Measurements from ENCODE around the gene ID4.
A peak's percentile ranks its signal among the peaks of the same experiment; 100 is the strongest.

Gene ID4

DNA sequence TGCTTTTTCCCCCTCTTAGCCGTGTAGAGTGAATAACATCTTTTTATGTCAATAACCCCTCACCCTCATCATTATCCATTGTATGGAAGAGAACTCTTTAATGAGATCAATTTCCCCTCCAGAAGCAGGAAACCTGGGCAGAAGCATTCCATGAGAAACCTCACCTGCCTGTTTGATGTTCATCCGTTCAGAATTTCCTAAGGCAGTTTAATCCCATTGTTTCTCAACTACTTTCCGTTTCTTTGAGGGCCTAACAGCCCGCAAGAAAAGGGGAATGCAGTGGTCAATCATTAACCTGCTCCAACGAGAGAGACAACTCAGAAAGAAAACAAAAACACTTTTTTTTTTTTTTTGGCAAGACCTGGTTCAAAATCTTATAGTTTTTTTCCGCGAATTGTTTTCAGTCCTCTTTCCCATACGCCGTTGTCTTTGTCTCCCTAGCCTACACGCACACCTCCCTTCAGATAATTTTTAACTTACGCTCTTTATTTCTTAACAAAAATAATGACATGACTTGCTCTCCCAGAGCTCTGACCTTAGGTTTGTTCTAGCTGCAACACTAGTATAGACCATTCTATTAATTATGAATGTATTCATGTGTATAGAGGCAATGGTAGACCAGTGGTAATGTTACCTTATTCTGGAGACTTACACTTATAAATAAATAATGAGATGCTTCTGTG is 25.6 kb upstream of the ID4 start:
- H2AK5ac ChIP-seq (ENCODE audit: low read length) = no peak overlapping the region
- H3K79me2 ChIP-seq (ENCODE audit: control insufficient read depth, insufficient read depth, low read length, poor library complexity) = no peaks in the 10 kb centered on the region
- peaks cover 4% of the 10 kb centered on the region for H3K9me3 ChIP-seq (ENCODE audit: insufficient read depth, low read depth, low read length)
- no peak overlapping the region for H4K12ac ChIP-seq (ENCODE audit: low read depth, low read length)
- H3K36me3 ChIP-seq (ENCODE audit: control insufficient read depth in 1 of 2, insufficient read depth in 2 of 2, low read length in 2 of 2) = peaks cover 0 to 2% of the 10 kb centered on the region in 2 experiments
- no peak overlapping the region for H3K9ac ChIP-seq (ENCODE audit: low read length)
- H3K18ac ChIP-seq (ENCODE audit: low read length) = no peak overlapping the region
- H3K79me1 ChIP-seq (ENCODE audit: low read length) = peaks cover 2% of the 10 kb centered on the region
- H2BK120ac ChIP-seq (ENCODE audit: insufficient read depth, low read length, poor library complexity) = no peak overlapping the region
- H3K4me3 ChIP-seq (ENCODE audit: low read depth, low read length) = no peak overlapping the region
- peaks cover 0 to 2% of the 10 kb centered on the region in 2 experiments for H3K4me1 ChIP-seq (ENCODE audit: control insufficient read depth in 1 of 2, insufficient read depth in 2 of 2, low read length in 2 of 2)
- H3K4me2 ChIP-seq (ENCODE audit: low read length) = no peak overlapping the region
- H3K27ac ChIP-seq (ENCODE audit: low read depth, low read length) = no peak overlapping the region
- no peak overlapping the region for H2BK5ac ChIP-seq (ENCODE audit: low read depth, low read length, poor library complexity)
- no CpG with 5 or more reads among the region's 11 CpGs for WGBS (ENCODE audit: extremely low coverage, insufficient coverage, insufficient read length)
- DNase-seq = no peak
- H2BK12ac ChIP-seq (ENCODE audit: low read length) = no peak overlapping the region
- no peaks in the 10 kb centered on the region for H3K27me3 ChIP-seq (ENCODE audit: insufficient read depth, low read length)
- no peak overlapping the region for H3K4ac ChIP-seq (ENCODE audit: low read depth, low read length)
- no peak overlapping the region for H2AFZ ChIP-seq (ENCODE audit: insufficient read depth, low read length, poor library complexity)
- H4K8ac ChIP-seq (ENCODE audit: low read depth, low read length) = no peak overlapping the region
- H4K91ac ChIP-seq (ENCODE audit: low read depth, low read length) = no peak overlapping the region
- H3K23ac ChIP-seq (ENCODE audit: low read length) = no peak overlapping the region
- no peak overlapping the region for H3K14ac ChIP-seq (ENCODE audit: low read length)

- no CpG with 5 or more reads among the region's 6 CpGs for WGBS (ENCODE audit: extremely low coverage, insufficient coverage, insufficient read length)
These were observed 24.6 kb upstream of the ID4 start for GRCh38 chr6:19812512-19813119.

DNA sequence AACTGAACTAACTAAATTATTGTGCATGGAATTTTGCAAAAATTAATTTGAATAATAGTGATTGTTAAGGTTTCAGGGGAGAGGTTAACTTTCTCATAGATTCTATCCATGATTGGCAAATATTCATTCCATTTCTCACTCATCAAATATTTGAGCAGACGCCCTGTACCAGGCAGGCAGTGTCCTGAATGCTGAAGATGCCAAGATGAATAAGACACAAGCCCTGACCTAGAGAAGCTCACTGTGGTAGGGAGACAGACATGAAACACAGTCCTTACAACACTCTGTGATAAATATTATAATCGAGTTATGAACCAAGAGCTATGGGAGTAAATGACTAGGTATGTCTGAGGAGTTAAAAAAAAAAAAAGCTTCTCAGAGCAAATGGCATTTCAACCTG is 18.4 kb upstream of the ID4 start:
- no peak overlapping the region for H4K12ac ChIP-seq (ENCODE audit: low read depth, low read length)
- H2AFZ ChIP-seq (ENCODE audit: insufficient read depth, low read length, poor library complexity) = no peak overlapping the region
- H3K79me2 ChIP-seq (ENCODE audit: control insufficient read depth, insufficient read depth, low read length, poor library complexity) = no peaks in the 10 kb centered on the region
- no peak overlapping the region for H2BK12ac ChIP-seq (ENCODE audit: low read length)
- H2BK120ac ChIP-seq (ENCODE audit: insufficient read depth, low read length, poor library complexity) = no peak overlapping the region
- H3K4ac ChIP-seq (ENCODE audit: low read depth, low read length) = no peak overlapping the region
- H3K4me2 ChIP-seq (ENCODE audit: low read length) = no peak overlapping the region
- no peaks in the 10 kb centered on the region for H3K36me3 ChIP-seq (ENCODE audit: control insufficient read depth in 1 of 2, insufficient read depth in 2 of 2, low read length in 2 of 2)
- H3K27ac ChIP-seq (ENCODE audit: low read depth, low read length) = no peak overlapping the region
- no peak overlapping the region for H4K91ac ChIP-seq (ENCODE audit: low read depth, low read length)
- H3K4me1 ChIP-seq (ENCODE audit: control insufficient read depth in 1 of 2, insufficient read depth in 2 of 2, low read length in 2 of 2) = no peaks in the 10 kb centered on the region
- no peaks in the 10 kb centered on the region for H3K79me1 ChIP-seq (ENCODE audit: low read length)
- H3K14ac ChIP-seq (ENCODE audit: low read length) = no peak overlapping the region
- no peaks in the 10 kb centered on the region for H3K27me3 ChIP-seq (ENCODE audit: insufficient read depth, low read length)
- DNase-seq = no peak
- H3K23ac ChIP-seq (ENCODE audit: low read length) = no peak overlapping the region
- WGBS (ENCODE audit: extremely low coverage, insufficient coverage, insufficient read length) = no CpG with 5 or more reads among the region's 2 CpGs
- H3K18ac ChIP-seq (ENCODE audit: low read length) = no peak overlapping the region
- no peaks in the 10 kb centered on the region for H3K9me3 ChIP-seq (ENCODE audit: insufficient read depth, low read depth, low read length)
- H3K4me3 ChIP-seq (ENCODE audit: low read depth, low read length) = no peak overlapping the region
- H4K8ac ChIP-seq (ENCODE audit: low read depth, low read length) = no peak overlapping the region
- no peak overlapping the region for H2BK5ac ChIP-seq (ENCODE audit: low read depth, low read length, poor library complexity)
- no peak overlapping the region for H3K9ac ChIP-seq (ENCODE audit: low read length)
- no peak overlapping the region for H2AK5ac ChIP-seq (ENCODE audit: low read length)

More at GRCh38 chr6:19812512-19813119, 24.6 kb upstream of the ID4 start:
- Histone ChIP-seq H4K91ac (ENCODE audit: low read depth, low read length) (no peak overlapping the region), H4K8ac (ENCODE audit: low read depth, low read length) (no peak overlapping the region), H3K36me3 (ENCODE audit: control insufficient read depth in 1 of 2, insufficient read depth in 2 of 2, low read length in 2 of 2) (no peaks in the 10 kb centered on the region), H4K12ac (ENCODE audit: low read depth, low read length) (no peak overlapping the region), H3K79me2 (ENCODE audit: control insufficient read depth, insufficient read depth, low read length, poor library complexity) (no peaks in the 10 kb centered on the region), H3K9ac (ENCODE audit: low read length) (no peak overlapping the region), H3K4me1 (ENCODE audit: control insufficient read depth in 1 of 2, insufficient read depth in 2 of 2, low read length in 2 of 2) (peaks cover 0 to 2% of the 10 kb centered on the region in 2 experiments), H3K27ac (ENCODE audit: low read depth, low read length) (no peak overlapping the region), H3K4me2 (ENCODE audit: low read length) (no peak overlapping the region), H3K23ac (ENCODE audit: low read length) (no peak overlapping the region), H2AFZ (ENCODE audit: insufficient read depth, low read length, poor library complexity) (no peak overlapping the region), H2AK5ac (ENCODE audit: low read length) (no peak overlapping the region), H3K79me1 (ENCODE audit: low read length) (no peaks in the 10 kb centered on the region), H3K14ac (ENCODE audit: low read length) (no peak overlapping the region), H2BK120ac (ENCODE audit: insufficient read depth, low read length, poor library complexity) (no peak overlapping the region), H2BK12ac (ENCODE audit: low read length) (no peak overlapping the region), H3K18ac (ENCODE audit: low read length) (no peak overlapping the region), H3K9me3 (ENCODE audit: insufficient read depth, low read depth, low read length) (no peaks in the 10 kb centered on the region), H3K4me3 (ENCODE audit: low read depth, low read length) (no peak overlapping the region), H3K4ac (ENCODE audit: low read depth, low read length) (no peak overlapping the region), H2BK5ac (ENCODE audit: low read depth, low read length, poor library complexity) (no peak overlapping the region), H3K27me3 (ENCODE audit: insufficient read depth, low read length) (no peaks in the 10 kb centered on the region)
- DNase-seq = peak; percentile 20 to 64

DNA sequence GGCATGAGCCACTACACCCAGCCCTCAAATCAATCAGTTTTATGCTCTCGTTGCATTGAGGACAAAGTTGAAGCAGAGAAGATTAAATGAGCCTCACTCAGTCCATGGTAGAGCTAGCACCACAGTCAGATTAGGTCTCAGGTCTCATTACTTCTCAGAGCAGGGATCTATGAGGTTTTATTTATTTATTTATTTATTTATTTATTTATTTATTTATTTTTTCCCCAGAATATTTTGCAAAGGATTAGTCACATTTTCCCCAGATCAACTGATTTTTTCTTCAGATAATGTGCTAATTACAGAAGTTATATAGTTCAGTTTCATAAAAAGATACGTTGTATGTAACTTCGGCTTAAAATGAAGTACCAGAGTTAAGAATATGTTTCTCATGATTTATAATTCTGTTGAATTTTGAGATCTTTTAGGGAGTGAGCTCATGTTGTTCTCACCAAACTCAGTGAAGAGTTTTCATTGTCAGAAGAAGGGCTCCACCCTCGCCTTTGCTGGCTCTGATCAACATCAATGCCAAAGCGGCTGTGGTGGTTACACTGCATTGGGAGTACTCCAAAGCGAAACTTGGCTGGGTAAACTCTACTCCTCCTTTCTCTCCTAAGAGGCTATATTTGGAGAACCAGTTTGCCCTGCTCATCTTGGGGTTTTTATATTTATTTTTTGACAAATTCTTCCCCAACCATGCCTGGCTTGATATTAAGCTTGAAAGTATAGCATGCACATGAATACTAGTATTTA is 12.9 kb upstream of the ID4 start:
- no peak overlapping the region for H3K4me3 ChIP-seq (ENCODE audit: low read depth, low read length)
- no peak overlapping the region for H3K4me2 ChIP-seq (ENCODE audit: low read length)
- no peak overlapping the region for H3K27ac ChIP-seq (ENCODE audit: low read depth, low read length)
- H2AFZ ChIP-seq (ENCODE audit: insufficient read depth, low read length, poor library complexity) = no peak overlapping the region
- no peak overlapping the region for H2AK5ac ChIP-seq (ENCODE audit: low read length)
- no peak overlapping the region for H4K12ac ChIP-seq (ENCODE audit: low read depth, low read length)
- H3K79me2 ChIP-seq (ENCODE audit: control insufficient read depth, insufficient read depth, low read length, poor library complexity) = no peaks in the 10 kb centered on the region
- no peak overlapping the region for H4K8ac ChIP-seq (ENCODE audit: low read depth, low read length)
- no peaks in the 10 kb centered on the region for H3K9me3 ChIP-seq (ENCODE audit: insufficient read depth, low read depth, low read length)
- H3K18ac ChIP-seq (ENCODE audit: low read length) = no peak overlapping the region
- H3K4me1 ChIP-seq (ENCODE audit: control insufficient read depth in 1 of 2, insufficient read depth in 2 of 2, low read length in 2 of 2) = no peaks in the 10 kb centered on the region
- no peak overlapping the region for H3K14ac ChIP-seq (ENCODE audit: low read length)
- WGBS (ENCODE audit: extremely low coverage, insufficient coverage, insufficient read length) = no CpG with 5 or more reads among the region's 6 CpGs
- H3K27me3 ChIP-seq (ENCODE audit: insufficient read depth, low read length) = no peaks in the 10 kb centered on the region
- no peak overlapping the region for H2BK120ac ChIP-seq (ENCODE audit: insufficient read depth, low read length, poor library complexity)
- no peaks in the 10 kb centered on the region for H3K79me1 ChIP-seq (ENCODE audit: low read length)
- H3K23ac ChIP-seq (ENCODE audit: low read length) = no peak overlapping the region
- H3K9ac ChIP-seq (ENCODE audit: low read length) = no peak overlapping the region
- no peak overlapping the region for H3K4ac ChIP-seq (ENCODE audit: low read depth, low read length)
- no peak for DNase-seq
- no peak overlapping the region for H2BK5ac ChIP-seq (ENCODE audit: low read depth, low read length, poor library complexity)
- H4K91ac ChIP-seq (ENCODE audit: low read depth, low read length) = no peak overlapping the region
- H3K36me3 ChIP-seq (ENCODE audit: control insufficient read depth in 1 of 2, insufficient read depth in 2 of 2, low read length in 2 of 2) = no peaks in the 10 kb centered on the region
- no peak overlapping the region for H2BK12ac ChIP-seq (ENCODE audit: low read length)
